SKM-1 (cell line): ENCODE measurements around the gene EML4.
A peak's percentile ranks its signal among the peaks of the same experiment; 100 is the strongest.

ENCODE experiments used
- DNase-seq: peaks from one replicate; lab custom pipeline; 2025; ENCODE audit not compliant: unreplicated experiment; lab: John Stamatoyannopoulos, UW

EML4 gene

DNA sequence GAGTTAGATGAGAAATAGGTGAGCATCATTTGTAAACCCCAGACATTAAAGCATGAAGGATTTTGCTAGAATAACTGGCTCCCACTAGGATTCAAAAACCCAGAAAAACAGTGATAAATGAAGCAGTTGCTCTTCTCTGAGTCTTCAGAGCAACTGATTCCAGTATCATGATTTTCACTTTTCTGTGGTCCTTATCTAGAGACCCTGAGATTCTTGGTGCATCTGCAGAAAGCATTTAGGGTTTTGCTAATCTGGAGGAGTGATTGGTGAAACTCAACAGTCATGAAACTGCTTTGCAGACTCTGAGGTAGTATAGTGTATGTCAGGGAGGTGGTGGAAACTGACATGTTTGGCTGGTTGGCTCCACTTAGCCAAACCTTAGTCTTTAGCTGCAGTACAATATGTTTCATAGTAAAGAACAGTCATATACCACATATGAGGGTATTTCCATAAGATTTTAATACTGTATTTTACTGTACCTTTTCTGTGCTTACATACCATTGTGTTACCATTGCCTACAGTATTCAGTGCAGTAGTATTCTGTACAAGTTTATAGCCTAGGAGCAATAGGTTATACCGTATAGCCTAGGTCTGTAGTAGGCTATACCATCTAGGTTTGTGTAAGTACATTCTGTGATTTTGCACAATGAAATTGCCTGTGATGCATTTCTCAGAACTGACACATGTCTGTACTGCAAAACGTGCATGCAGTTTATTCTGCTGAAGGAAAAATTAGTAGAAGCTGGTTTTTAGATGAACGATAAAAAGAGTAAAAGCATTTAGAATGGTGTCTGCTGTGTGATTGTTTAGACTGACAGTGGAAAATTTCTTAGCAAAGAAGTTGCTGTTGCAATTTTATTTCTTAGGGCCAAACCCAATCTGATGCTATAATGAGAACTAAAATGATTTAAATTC lies 23.8 kb downstream of the EML4 start:
- DNase-seq = no peak

GRCh38 chr2:42193722-42194187 lies 24.6 kb downstream of the EML4 start:
- DNase-seq = no peak

GRCh38 chr2:42194428-42194827 lies 25.3 kb downstream of the EML4 start:
- DNase-seq = no peak

GRCh38 chr2:42195559-42195958 lies 26.4 kb downstream of the EML4 start:
- no peak for DNase-seq

GRCh38 chr2:42196070-42196402 lies 26.9 kb downstream of the EML4 start:
- DNase-seq = no peak

DNA sequence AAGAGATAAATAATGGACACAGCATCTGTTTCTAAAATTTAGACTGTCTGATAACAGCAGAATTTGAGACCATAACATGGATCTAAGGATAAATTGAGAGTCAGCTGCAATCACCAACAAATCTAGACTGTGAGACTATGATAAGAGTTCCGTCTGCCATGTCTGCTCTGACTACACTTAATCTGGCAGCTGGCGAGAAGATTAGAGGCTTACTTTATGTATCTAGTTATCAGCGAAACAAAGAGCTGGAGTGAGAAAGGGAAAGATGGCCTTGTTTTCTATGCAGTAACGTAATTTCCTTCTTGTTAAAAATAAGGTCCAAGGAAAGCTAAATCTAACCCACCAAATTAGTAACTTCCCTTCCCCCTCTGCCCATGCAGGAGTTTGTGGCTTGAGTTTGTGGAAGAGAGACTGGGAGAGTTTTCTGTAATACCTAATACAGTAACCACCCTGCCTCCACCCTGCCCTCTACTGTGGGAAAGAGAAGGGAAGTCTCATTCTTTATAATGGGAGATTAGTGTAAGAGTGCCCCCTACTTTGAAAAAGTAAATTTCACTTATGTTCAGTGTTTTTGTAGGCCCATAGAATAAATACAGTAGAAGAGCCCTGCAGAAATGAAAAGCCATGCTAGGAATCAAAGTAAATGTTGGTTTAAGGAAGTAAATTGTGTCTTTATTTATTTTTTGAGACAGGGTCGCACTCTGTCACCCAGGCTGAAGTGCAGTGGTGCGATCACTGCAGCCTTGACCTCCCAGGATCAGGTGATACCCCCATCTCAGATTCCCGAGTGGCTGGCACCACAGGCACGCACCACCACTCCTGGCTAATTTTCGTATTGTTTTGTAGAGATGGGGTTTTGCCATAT lies 27.5 kb downstream of the EML4 start:
- DNase-seq = peak; percentile 84

DNA sequence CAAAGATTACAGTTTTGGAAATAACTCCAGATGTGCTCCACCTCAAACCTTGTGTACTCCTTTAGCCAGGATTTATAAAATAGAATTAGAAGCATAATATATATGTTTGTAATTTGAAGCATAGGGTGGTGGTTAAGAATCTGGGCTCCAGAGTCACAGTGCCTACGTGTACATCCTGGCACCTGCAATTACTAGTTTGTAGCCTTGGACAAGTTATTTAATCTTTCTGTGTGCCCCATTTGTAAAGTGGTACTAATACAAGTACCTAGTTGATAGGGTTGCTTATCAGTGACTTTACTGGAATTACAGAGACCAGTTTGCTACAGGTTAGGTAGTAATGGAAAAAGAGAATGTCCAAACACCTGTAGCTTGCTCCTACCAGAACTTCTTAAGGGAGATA lies 28.6 kb downstream of the EML4 start:
- DNase-seq = no peak

DNA sequence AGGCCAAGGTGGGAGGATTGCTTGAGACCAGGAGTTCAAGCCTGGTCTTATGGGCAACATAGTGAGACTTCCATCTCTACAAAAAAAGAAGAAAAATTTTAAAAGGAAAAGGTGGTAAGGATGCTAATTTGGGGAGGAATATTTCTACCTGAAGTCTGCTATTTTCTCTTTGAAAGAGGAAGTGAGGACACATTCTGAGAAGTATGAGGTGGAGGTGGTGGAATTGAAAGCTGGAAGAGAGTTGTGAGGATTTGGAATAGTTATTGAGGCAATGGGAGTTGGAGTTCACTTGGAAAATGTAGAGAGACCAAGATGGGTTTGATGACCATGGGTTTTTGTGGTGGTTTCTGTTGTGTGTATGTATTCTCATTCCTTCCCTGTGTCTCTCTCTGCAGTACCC lies 29.3 kb downstream of the EML4 start:
- no peak for DNase-seq

GRCh38 chr2:42199002-42199401 lies 29.8 kb downstream of the EML4 start:
- DNase-seq = no peak

DNA sequence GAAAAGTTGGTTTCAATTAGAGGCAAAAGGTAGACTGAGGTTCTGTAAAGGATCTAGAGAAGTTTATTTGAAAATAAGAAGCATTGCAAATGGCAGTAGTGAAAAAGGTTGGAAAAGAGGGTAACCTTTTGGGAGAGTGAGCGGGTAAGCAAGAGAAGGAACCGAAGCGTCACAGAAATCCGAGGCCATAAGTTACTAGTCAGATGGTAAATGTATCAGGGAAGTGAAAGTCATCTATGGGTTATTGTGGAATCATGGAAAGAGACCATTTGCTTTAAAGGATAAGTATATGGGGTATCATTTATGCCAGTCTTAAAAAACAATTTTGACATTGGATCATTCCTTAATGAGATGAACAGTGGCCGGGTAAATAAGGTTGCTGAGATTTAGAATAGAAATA lies 30.5 kb downstream of the EML4 start:
- DNase-seq = no peak

GRCh38 chr2:42200926-42201855 lies 32.0 kb downstream of the EML4 start:
- DNase-seq = no peak

GRCh38 chr2:42202634-42203008 lies 33.5 kb downstream of the EML4 start:
- DNase-seq = no peak

GRCh38 chr2:42203792-42204191 lies 34.6 kb downstream of the EML4 start:
- no peak for DNase-seq

DNA sequence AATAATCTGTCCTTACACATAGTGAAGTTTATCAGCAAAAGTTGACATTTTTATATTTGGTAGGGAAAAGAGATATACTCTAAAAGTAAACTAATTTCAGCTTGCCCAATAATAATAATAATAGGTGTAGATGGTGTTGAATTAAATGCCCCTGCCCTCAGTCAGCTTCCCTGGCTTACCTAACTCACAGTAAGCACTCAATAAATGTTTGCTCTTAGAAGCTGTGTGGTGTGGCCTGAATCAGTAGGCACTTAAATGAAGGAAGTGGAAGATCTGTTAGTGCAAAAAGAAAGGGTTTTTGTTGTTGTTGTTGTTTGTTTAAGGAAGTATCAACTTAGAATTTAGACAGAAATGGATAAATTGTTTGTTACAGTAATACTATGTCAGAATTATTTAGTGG lies 36.2 kb downstream of the EML4 start:
- no peak for DNase-seq

GRCh38 chr2:42207826-42208225 lies 38.7 kb downstream of the EML4 start:
- DNase-seq = no peak

DNA sequence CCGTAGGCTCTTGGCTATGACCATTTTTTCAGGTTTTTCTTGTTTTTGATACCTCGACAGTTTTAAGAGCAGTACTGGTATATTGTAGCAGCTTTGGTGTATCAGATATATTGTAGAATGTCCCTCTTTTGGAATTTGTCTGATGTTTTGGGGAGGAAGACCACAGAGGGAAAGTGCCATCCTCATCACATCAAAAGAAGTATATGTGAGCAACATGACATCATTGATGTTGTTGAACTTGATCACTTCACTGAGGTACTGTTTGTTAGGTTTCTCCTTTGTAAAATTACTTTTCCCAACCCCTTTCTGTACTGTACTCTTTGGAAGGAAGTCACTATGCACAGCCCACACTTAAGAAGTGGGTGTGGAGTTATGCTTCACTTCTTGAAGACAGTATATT lies 41.0 kb downstream of the EML4 start:
- DNase-seq = no peak

DNA sequence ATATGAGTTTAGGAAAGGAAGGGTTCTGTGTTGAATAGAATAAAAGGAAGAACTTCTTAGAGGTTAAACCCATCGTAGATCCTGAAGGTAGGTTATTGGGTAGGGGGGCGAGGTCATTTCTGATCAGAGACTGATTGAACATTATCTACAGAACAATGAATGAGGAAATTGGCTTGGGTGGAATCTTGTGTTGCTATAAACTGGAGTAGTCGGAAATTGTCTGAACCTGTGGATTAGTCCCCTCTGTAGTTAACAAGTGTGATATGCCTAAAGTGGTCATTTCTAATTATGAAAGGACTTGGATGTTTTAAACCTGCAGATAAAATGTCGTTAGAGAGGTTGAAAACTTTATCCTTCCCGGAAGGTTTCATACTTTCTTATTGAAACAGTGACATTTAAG lies 42.1 kb downstream of the EML4 start:
- DNase-seq = no peak

DNA sequence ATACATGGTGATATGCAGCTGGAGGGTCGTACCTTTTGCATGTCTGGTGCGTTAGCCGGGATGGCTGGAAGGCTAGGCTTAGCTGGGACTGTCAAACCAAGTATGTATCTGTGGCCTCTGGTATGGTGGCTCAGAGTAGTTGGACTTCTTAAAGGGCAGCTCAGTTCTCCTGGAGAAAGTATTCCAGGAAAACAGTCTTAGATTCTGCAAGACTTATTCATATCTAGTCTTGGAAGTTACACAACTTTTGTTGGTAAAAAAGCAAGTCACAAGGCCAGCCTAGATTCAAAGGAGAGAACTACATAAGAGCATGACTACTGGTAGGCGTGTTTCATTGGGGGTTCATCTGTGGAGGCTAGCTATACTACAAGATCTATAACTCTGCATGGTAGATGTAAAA lies 45.5 kb downstream of the EML4 start:
- DNase-seq = no peak

DNA sequence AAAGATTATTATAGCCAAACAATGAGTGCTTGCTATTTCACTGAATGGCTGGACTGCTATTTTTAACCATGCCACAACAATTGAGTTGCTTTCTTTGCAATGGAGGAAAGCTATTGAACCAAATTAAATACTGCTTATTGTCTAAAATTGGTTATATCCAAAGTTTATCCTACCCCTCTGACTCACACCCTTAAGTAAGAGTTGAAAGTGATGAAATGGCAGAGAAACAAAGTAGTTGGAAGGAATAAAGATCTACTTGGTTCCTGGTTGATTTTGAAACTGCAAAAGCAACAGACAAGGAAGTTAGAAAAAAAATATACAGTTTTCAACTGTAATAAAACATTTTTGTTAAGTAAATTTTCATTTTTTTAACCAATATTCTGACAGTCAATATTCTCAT lies 47.5 kb downstream of the EML4 start:
- DNase-seq = peak; percentile 21

GRCh38 chr2:42217307-42217706 lies 48.2 kb downstream of the EML4 start:
- no peak for DNase-seq

DNA sequence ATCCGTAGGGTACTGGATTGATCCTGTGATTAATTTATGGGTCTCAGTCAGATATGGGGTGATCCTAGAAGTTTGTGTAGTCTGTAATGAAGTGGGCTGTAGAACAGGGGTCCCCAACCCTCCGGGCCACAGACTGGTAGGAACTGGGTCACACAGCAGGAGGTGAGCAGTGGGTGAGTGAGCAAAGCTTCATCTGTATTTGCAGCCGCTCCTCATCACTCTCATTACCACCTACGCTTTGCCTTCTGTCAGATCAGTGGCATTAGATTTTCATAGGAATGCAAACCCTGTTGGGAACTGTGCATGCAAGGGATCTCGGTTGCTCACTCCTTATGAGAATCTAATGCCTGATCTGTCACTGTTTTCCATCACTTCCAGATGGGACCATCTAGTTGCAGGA lies 48.8 kb downstream of the EML4 start:
- no peak for DNase-seq
